Breast epithelium (tissue), 3 donors: ENCODE measurements around the gene DRD2.

Experiments used
- CTCF ChIP-seq, 3 donors: fragments of 450-650 bp; IDR thresholded peaks; one replicate each; pipeline ENCODE4 v1.5.1; 2016 to 2017; ENCODE audit warnings: antibody characterized with exemption in 3 of 3, mild to moderate bottlenecking in 3 of 3, moderate library complexity in 3 of 3
- POLR2A ChIP-seq: fragments of 450-650 bp; IDR thresholded peaks from one replicate; pipeline ENCODE4 v1.6.1; 2016; ENCODE audit warnings: antibody characterized with exemption, mild to moderate bottlenecking, moderate library complexity

GRCh38 chr11:113370634-113371033 is 104.6 kb downstream of the DRD2 start:
- no peak for TF ChIP-seq CTCF (IDR thresholded peaks at IDR 0.05)
- TF ChIP-seq POLR2A: no peak
